Measurements from ENCODE around the gene SYNGR1.
A peak's percentile ranks its signal among the peaks of the same experiment; 100 is the strongest.

SYNGR1 gene

DNA sequence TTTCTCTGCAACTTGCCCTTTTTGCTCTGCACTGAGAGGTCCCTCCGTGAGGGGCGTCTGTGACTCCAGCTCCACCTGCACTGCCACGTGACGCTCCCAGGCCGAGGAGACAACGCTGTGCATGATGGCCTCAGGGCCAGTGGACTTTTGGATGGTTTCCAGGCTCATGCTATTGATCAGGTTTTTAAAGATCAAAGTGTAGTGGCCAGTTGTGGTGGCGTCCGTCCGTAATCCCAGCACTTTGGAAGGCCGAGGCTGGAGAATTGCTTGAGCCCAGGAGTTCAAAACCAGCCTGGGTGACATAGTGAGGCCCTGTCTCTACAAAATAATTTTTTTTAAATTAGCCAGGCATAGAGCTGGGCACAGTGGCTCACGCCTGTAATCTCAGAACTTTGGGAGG, 46.4 kb upstream of the SYNGR1 start:
- no peak overlapping the region for H3K9ac ChIP-seq (ENCODE audit: low read length)
- no CpG with 5 or more reads among the region's 11 CpGs for WGBS (ENCODE audit: extremely low coverage, insufficient coverage, low lambda C conversion rate)

DNA sequence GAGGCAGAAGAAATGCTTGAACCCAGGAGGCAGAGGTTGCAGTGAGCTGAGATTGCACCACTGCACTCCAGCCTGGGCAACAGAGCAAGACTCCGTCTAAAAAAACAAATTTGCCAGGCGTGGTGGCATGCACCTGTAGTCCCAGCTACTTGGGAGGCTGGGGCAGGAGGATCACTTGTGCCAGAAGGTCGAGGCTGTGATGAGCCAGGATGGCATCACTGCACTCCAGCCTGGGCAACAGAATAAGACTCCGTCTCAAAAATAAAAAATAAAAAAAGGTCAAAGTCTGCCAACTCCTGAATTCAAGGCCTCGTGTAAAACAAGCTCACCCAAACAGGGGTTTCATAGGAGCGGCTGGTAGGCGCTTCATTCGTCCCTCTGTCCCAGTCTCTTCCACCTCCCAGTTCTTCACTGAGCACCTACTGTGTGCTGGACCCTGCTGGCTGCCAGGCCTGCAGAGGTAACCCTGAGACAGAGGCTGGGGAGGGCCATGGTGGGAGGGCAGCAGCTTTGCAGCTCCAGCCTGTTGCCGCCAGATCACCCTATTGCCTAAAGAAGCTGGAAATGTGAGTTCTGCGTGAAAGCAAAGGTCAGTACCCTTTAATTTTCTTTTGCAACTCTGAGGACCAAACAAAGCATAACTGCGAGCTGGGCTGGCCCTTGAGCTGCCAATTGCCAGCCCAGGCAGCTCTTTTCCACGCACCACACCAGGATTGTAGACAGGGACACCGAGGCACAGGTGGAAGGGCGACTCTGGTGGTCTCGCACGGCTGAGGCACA, 45.7 kb upstream of the SYNGR1 start:
- H3K4me1 ChIP-seq (ENCODE audit: control insufficient read depth, low read depth, low read length): no peaks in the 10 kb centered on the region
- H3K4me3 ChIP-seq (ENCODE audit: low read length): no peak overlapping the region
- DNase-seq: no peak
- no peak overlapping the region for H3K23ac ChIP-seq (ENCODE audit: low read length)
- no peak overlapping the region for H4K8ac ChIP-seq (ENCODE audit: low read depth, low read length)
- H3K27ac ChIP-seq (ENCODE audit: low read depth, low read length): no peak overlapping the region
- no peak overlapping the region for H2BK5ac ChIP-seq (ENCODE audit: low read length)
- no peak overlapping the region for H2AK5ac ChIP-seq (ENCODE audit: low read length)
- H3K27me3 ChIP-seq (ENCODE audit: insufficient read depth, low read length, poor library complexity): no peaks in the 10 kb centered on the region
- WGBS (ENCODE audit: extremely low coverage, insufficient coverage, low lambda C conversion rate): no CpG with 5 or more reads among the region's 16 CpGs
- H2BK120ac ChIP-seq (ENCODE audit: low read depth, low read length): no peak overlapping the region
- no peak overlapping the region for H3K9ac ChIP-seq (ENCODE audit: low read length)
- no peak overlapping the region for H3K18ac ChIP-seq (ENCODE audit: low read length)
- no peak overlapping the region for H3K4me2 ChIP-seq (ENCODE audit: low read length)
- no peaks in the 10 kb centered on the region for H3K79me1 ChIP-seq (ENCODE audit: low read length)
- no peaks in the 10 kb centered on the region for H3K36me3 ChIP-seq (ENCODE audit: control insufficient read depth, insufficient read depth, low read length)
- no peak overlapping the region for H2BK15ac ChIP-seq (replicated peaks; ENCODE audit: low read depth)
- H3K56ac ChIP-seq (ENCODE audit: low read length): no peak overlapping the region
- no peaks in the 10 kb centered on the region for H3K79me2 ChIP-seq (ENCODE audit: control insufficient read depth, insufficient read depth, low read length)
- no peak overlapping the region for H4K5ac ChIP-seq (ENCODE audit: low read length)
- H3K4ac ChIP-seq (ENCODE audit: low read depth, low read length): no peak overlapping the region

More for the DNA sequence above, 46.4 kb upstream of the SYNGR1 start:
- no peaks in the 10 kb centered on the region for H3K27me3 ChIP-seq (ENCODE audit: insufficient read depth, low read length, poor library complexity)
- no peak overlapping the region for H3K27ac ChIP-seq (ENCODE audit: low read depth, low read length)
- no peak overlapping the region for H2BK5ac ChIP-seq (ENCODE audit: low read length)
- no peak overlapping the region for H3K4ac ChIP-seq (ENCODE audit: low read depth, low read length)
- DNase-seq: no peak
- no peak overlapping the region for H3K56ac ChIP-seq (ENCODE audit: low read length)
- no peak overlapping the region for H2BK15ac ChIP-seq (replicated peaks; ENCODE audit: low read depth)
- H3K79me2 ChIP-seq (ENCODE audit: control insufficient read depth, insufficient read depth, low read length): no peaks in the 10 kb centered on the region
- H4K8ac ChIP-seq (ENCODE audit: low read depth, low read length): no peak overlapping the region
- no peaks in the 10 kb centered on the region for H3K36me3 ChIP-seq (ENCODE audit: control insufficient read depth, insufficient read depth, low read length)
- no peak overlapping the region for H3K4me2 ChIP-seq (ENCODE audit: low read length)
- H3K79me1 ChIP-seq (ENCODE audit: low read length): no peaks in the 10 kb centered on the region
- H3K23ac ChIP-seq (ENCODE audit: low read length): no peak overlapping the region
- no peak overlapping the region for H2AK5ac ChIP-seq (ENCODE audit: low read length)
- H4K5ac ChIP-seq (ENCODE audit: low read length): no peak overlapping the region
- no peak overlapping the region for H2BK120ac ChIP-seq (ENCODE audit: low read depth, low read length)
- H3K4me1 ChIP-seq (ENCODE audit: control insufficient read depth, low read depth, low read length): no peaks in the 10 kb centered on the region
- no peak overlapping the region for H3K18ac ChIP-seq (ENCODE audit: low read length)
- H3K4me3 ChIP-seq (ENCODE audit: low read length): no peak overlapping the region

DNA sequence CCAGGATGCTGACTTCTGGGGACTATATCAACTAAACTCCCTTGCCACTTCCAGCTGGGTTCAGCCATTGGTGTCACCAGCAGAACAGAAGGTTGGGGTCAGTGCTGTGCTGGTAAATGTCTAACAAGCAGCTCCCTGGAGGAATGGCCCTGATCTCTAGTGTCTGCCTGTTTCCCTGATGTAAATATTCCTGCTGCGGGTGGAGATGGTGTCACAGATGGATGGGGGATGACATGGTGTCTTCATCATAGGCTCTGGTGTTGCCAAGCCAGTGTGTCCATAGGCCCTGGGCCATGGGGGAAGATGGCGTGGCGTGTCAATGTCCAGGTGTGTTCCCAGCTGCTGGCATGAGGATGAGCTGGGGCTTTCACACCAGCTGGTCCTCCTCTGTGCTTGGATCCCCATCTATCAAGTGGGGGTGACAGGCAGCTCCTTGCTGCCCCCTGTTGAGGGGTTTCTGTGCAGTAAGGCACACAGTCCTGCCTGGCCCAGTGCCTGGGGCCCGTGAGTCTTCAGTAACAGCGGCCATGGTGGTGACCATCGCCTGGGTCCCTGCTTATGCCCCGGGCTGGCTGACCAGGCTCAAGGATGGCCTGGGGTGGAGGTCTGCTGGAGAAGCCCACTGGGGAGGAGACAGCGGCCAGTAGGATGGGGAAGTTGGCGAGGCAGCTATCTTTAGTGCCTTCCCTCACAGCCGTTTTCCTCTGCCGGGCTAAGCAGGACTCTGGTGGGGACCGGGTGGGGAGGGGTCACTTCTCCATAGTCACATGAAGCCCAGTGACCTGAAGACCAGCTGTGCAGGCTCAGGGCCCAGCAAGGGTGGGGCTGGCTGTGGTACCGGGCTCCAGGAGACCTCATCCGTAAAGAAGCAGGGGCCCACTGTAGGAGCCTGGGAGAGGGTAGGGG, 43.1 kb upstream of the SYNGR1 start:
- H3K4me1 ChIP-seq (ENCODE audit: control insufficient read depth, low read depth, low read length): peaks cover 2% of the 10 kb centered on the region
- peaks cover 1% of the 10 kb centered on the region for H3K36me3 ChIP-seq (ENCODE audit: control insufficient read depth, insufficient read depth, low read length)
- no peak overlapping the region for H3K4me3 ChIP-seq (ENCODE audit: low read length)
- no peak overlapping the region for H3K4ac ChIP-seq (ENCODE audit: low read depth, low read length)
- no peak overlapping the region for H3K9ac ChIP-seq (ENCODE audit: low read length)
- H4K5ac ChIP-seq (ENCODE audit: low read length): no peak overlapping the region
- H2BK15ac ChIP-seq (replicated peaks; ENCODE audit: low read depth): no peak overlapping the region
- no peaks in the 10 kb centered on the region for H3K79me2 ChIP-seq (ENCODE audit: control insufficient read depth, insufficient read depth, low read length)
- H3K23ac ChIP-seq (ENCODE audit: low read length): no peak overlapping the region
- no CpG with 5 or more reads among the region's 14 CpGs for WGBS (ENCODE audit: extremely low coverage, insufficient coverage, low lambda C conversion rate)
- no peaks in the 10 kb centered on the region for H3K27me3 ChIP-seq (ENCODE audit: insufficient read depth, low read length, poor library complexity)
- H3K27ac ChIP-seq (ENCODE audit: low read depth, low read length): no peak overlapping the region
- H3K4me2 ChIP-seq (ENCODE audit: low read length): no peak overlapping the region
- no peak overlapping the region for H2BK5ac ChIP-seq (ENCODE audit: low read length)
- peak; percentile 67 for DNase-seq
- H4K8ac ChIP-seq (ENCODE audit: low read depth, low read length): no peak overlapping the region
- no peaks in the 10 kb centered on the region for H3K79me1 ChIP-seq (ENCODE audit: low read length)
- H3K18ac ChIP-seq (ENCODE audit: low read length): no peak overlapping the region
- no peak overlapping the region for H3K56ac ChIP-seq (ENCODE audit: low read length)
- no peak overlapping the region for H2AK5ac ChIP-seq (ENCODE audit: low read length)
- no peak overlapping the region for H2BK120ac ChIP-seq (ENCODE audit: low read depth, low read length)

DNA sequence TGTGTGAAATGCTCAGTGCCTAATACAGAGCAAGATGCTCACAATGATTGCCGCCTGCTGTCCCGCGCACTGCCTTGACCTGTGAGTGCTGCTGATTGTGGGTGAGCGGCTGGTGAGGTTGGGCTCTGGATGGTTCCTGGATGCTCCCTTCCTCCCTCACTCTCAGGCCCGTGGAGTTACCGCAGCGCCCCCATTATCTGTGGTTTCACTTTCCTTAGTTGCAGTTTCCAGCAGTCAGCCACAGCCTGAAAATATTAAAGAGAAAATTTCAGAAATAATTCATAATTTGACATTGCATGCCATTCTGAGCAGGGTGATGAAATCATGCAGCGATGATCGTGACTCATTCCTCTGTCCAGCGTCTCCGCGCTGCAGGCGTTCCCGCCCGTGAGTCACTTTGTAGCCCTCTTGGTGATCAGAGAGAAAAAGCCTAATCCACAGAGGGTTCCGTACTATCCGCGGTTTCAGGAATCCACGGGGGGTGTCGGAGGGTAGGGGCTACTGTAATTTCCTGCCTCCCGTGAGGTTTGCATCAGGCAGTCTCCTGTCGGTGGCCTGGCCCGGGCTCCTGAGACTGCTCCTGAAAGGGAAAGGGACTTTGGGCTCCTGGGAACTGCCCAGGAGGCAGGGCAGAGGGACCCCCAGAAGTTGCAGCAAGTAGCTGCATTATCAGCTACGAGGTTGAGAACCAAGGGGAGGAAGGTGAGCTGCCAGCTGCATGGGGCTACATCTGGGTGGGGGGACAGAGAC, 41.0 kb upstream of the SYNGR1 start:
- Histone ChIP-seq H2BK5ac (ENCODE audit: low read length) (no peak overlapping the region), H3K4me1 (ENCODE audit: control insufficient read depth, low read depth, low read length) (peaks cover 2% of the 10 kb centered on the region), H3K27ac (ENCODE audit: low read depth, low read length) (peak overlapping the region; percentile 17), H3K4me2 (ENCODE audit: low read length) (no peak overlapping the region), H3K4ac (ENCODE audit: low read depth, low read length) (no peak overlapping the region), H3K56ac (ENCODE audit: low read length) (peak overlapping the region; percentile 65), H4K8ac (ENCODE audit: low read depth, low read length) (no peak overlapping the region), H4K5ac (ENCODE audit: low read length) (no peak overlapping the region), H3K4me3 (ENCODE audit: low read length) (no peak overlapping the region), H3K79me1 (ENCODE audit: low read length) (no peaks in the 10 kb centered on the region), H2AK5ac (ENCODE audit: low read length) (no peak overlapping the region), H3K79me2 (ENCODE audit: control insufficient read depth, insufficient read depth, low read length) (no peaks in the 10 kb centered on the region), H3K36me3 (ENCODE audit: control insufficient read depth, insufficient read depth, low read length) (peaks cover 20% of the 10 kb centered on the region), H3K27me3 (ENCODE audit: insufficient read depth, low read length, poor library complexity) (no peaks in the 10 kb centered on the region), H3K9ac (ENCODE audit: low read length) (peak overlapping the region; percentile 25), H3K23ac (ENCODE audit: low read length) (no peak overlapping the region), H2BK15ac (replicated peaks; ENCODE audit: low read depth) (no peak overlapping the region), H3K18ac (ENCODE audit: low read length) (peak overlapping the region; percentile 1), H2BK120ac (ENCODE audit: low read depth, low read length) (no peak overlapping the region)
- WGBS (ENCODE audit: extremely low coverage, insufficient coverage, low lambda C conversion rate): no CpG with 5 or more reads among the region's 24 CpGs
- DNase-seq: peak; percentile 86

DNA sequence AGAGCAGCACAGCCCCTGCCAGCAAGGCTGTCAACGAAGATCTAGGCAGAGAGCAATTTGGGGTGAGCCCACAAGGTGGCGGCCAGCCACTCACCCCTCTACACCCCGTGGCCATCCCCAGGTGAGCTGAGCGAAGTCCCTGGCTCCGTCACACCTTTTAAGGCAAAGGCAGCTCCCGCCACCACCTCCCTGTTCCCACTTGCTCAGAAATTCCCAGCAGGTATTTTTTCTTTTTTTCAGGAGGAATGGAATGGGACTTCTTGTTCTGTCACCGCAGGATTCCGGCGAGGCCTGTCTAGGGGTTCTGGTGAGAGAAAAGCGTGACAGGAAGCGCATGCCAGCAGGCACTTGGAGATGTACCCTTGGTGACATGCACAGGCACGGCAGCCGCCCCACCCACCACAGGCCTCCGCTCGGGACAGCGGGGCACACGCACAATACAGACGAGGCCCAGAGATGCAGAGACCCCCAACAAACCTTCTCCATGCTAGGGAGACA, 40.4 kb upstream of the SYNGR1 start:
- Histone ChIP-seq H3K4ac (ENCODE audit: low read depth, low read length) (no peak overlapping the region), H3K36me3 (ENCODE audit: control insufficient read depth, insufficient read depth, low read length) (peaks cover 26% of the 10 kb centered on the region), H3K27ac (ENCODE audit: low read depth, low read length) (peak overlapping the region; percentile 67), H4K8ac (ENCODE audit: low read depth, low read length) (no peak overlapping the region), H2BK120ac (ENCODE audit: low read depth, low read length) (no peak overlapping the region), H3K9ac (ENCODE audit: low read length) (peak overlapping the region; percentile 25), H3K79me2 (ENCODE audit: control insufficient read depth, insufficient read depth, low read length) (peaks cover 2% of the 10 kb centered on the region), H2BK15ac (replicated peaks; ENCODE audit: low read depth) (no peak overlapping the region), H3K4me2 (ENCODE audit: low read length) (no peak overlapping the region), H3K4me3 (ENCODE audit: low read length) (no peak overlapping the region), H2AK5ac (ENCODE audit: low read length) (no peak overlapping the region), H3K79me1 (ENCODE audit: low read length) (peaks cover 5% of the 10 kb centered on the region), H3K23ac (ENCODE audit: low read length) (no peak overlapping the region), H3K27me3 (ENCODE audit: insufficient read depth, low read length, poor library complexity) (no peaks in the 10 kb centered on the region), H3K4me1 (ENCODE audit: control insufficient read depth, low read depth, low read length) (peaks cover 2% of the 10 kb centered on the region), H2BK5ac (ENCODE audit: low read length) (no peak overlapping the region), H3K18ac (ENCODE audit: low read length) (peak overlapping the region; percentile 13), H4K5ac (ENCODE audit: low read length) (no peak overlapping the region), H3K56ac (ENCODE audit: low read length) (peak overlapping the region; percentile 65)
- no CpG with 5 or more reads among the region's 18 CpGs for WGBS (ENCODE audit: extremely low coverage, insufficient coverage, low lambda C conversion rate)
- peak; percentile 89 for DNase-seq

All from mesendoderm (in vitro differentiated cells).